Esophagus squamous epithelium (tissue), 4 donors: ENCODE results near the gene EBPL.

Source experiments
- CTCF ChIP-seq, 6 experiments: fragments of 450-650 bp in 4 of 6; fragments of 200-600 bp in 2 of 6; sonication (generic) in 2 of 6; IDR thresholded peaks; one replicate each; pipeline ENCODE4 v1.5.1; 2016 to 2019; ENCODE audit warnings: antibody characterized with exemption in 6 of 6, mild to moderate bottlenecking in 4 of 6, moderate library complexity in 4 of 6
- POLR2A ChIP-seq, 4 donors: fragments of 450-650 bp; IDR thresholded peaks; one replicate each; pipeline ENCODE4 v1.6.1; 2017; ENCODE audit warnings: antibody characterized with exemption in 4 of 4, mild to moderate bottlenecking in 4 of 4, moderate library complexity in 3 of 4

DNA sequence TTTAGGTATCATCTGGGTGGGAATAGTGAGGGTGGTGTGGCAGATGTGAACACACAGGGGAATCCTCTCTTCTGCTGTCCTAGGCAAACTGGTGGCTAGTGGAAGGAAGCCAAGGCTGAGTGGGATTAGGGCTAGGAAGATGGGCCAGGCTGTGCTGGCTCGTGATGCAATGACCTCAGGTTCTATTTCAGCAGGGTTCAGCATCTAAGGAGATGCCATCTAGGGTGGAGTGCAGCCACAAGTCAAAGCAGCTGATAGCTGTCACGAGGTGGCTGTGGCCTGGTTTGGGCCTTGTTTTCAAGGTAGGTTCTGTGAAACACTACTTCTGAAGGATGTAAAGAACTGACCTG is 41.3 kb downstream of the EBPL start:
- TF ChIP-seq CTCF (IDR thresholded peaks at IDR 0.05) = no peak
- no peak for TF ChIP-seq POLR2A (IDR thresholded peaks at IDR 0.05)
